Smooth muscle cell (in vitro differentiated cells): ENCODE data around the gene KPNB1. TPM values are rescaled to one million over a fixed set of nuclear protein-coding genes. Genes with fewer than 3 reads are reported as not detected.

ENCODE experiments used
- DNase-seq: peaks from one replicate; lab custom pipeline; 2025; ENCODE audit not compliant: unreplicated experiment; lab: John Stamatoyannopoulos, UW
- H2AFZ ChIP-seq: fragments of 200-600 bp; sonication (generic); 2 replicates; pipeline ENCODE4 v1.6.0; 2016; ENCODE audit warnings: antibody characterized with exemption, low read depth, mild to moderate bottlenecking
- H3F3A ChIP-seq: fragments of 200-600 bp; sonication (generic); 2 replicates; pipeline ENCODE4 v1.6.0; 2017; ENCODE audit warnings: antibody characterized with exemption, low read depth
- H3K27ac ChIP-seq: fragments of 200-600 bp; sonication (generic); 2 replicates; pipeline ENCODE4 v1.5.1; 2016; ENCODE audit warnings: low read depth, mild to moderate bottlenecking
- H3K27me3 ChIP-seq: fragments of 200-600 bp; sonication (generic); 2 replicates; pipeline ENCODE4 v1.6.1; 2016; ENCODE audit warnings: low read depth, mild to moderate bottlenecking
- H3K36me3 ChIP-seq: fragments of 200-600 bp; sonication (generic); 2 replicates; pipeline ENCODE4 v1.5.1; 2016; ENCODE audit warnings: low read depth
- H3K4me1 ChIP-seq: fragments of 200-600 bp; sonication (generic); 2 replicates; pipeline ENCODE4 v1.5.1; 2016; ENCODE audit warnings: low read depth
- H3K4me2 ChIP-seq: fragments of 200-600 bp; sonication (generic); 2 replicates; pipeline ENCODE4 v1.6.0; 2016; ENCODE audit warnings: mild to moderate bottlenecking
- H3K4me3 ChIP-seq: fragments of 200-600 bp; sonication (generic); 2 replicates; pipeline ENCODE4 v1.5.1; 2016; ENCODE audit warnings: mild to moderate bottlenecking
- H3K79me2 ChIP-seq: fragments of 200-600 bp; sonication (generic); 2 replicates; pipeline ENCODE4 v1.6.0; 2016; ENCODE audit warnings: low read depth, mild to moderate bottlenecking
- H3K9ac ChIP-seq: fragments of 200-600 bp; sonication (generic); 2 replicates; pipeline ENCODE4 v1.6.0; 2016; ENCODE audit warnings: low read depth
- H3K9me3 ChIP-seq: fragments of 200-600 bp; sonication (generic); replicated peaks from 2 replicates; pipeline ENCODE4 v1.5.1; 2016; ENCODE audit warnings: low read depth
- H4K20me1 ChIP-seq: fragments of 200-600 bp; sonication (generic); 2 replicates; pipeline ENCODE4 v1.6.0; 2016; ENCODE audit warnings: low read depth
- CTCF ChIP-seq: fragments of 200-600 bp; sonication (generic); IDR thresholded peaks from 2 replicates; pipeline ENCODE4 v1.5.1; 2017; ENCODE audit warnings: borderline replicate concordance, mild to moderate bottlenecking, antibody characterized with exemption; ENCODE audit not compliant: insufficient read depth, poor library complexity, severe bottlenecking
- WGBS: methylation state at CpG from one replicate; pipeline ENCODE4 v1.1.7; 2016; ENCODE audit warnings: low lambda C conversion rate; 5-methylcytosine and 5-hydroxymethylcytosine counted together
- polyA plus RNA-seq: library from polyadenylated mRNA; unstranded; fragments of >200 nt; fragmentation: Nextera tagmentation; extraction: Ambion mirVana; gene quantifications from 2 replicates; pipeline ENCODE4 v1.2.1, GENCODE V29; 2016
- total RNA-seq: library from RNA; depleted of rRNA; stranded (reverse); fragments of >200 nt; gene quantifications from 2 replicates; pipeline ENCODE4 v1.2.3, GENCODE V29; 2014

KPNB1 gene
- total and polyA plus RNA-seq, 2 experiments from 2014 or later: 78.8 to 242 TPM

GRCh38 chr17:47721725-47722124, 72.0 kb downstream of the KPNB1 start:
- H3K27ac ChIP-seq: no peak overlapping the region
- no peaks in the 10 kb centered on the region for H3K27me3 ChIP-seq
- H3K79me2 ChIP-seq: no peaks in the 10 kb centered on the region
- no peak overlapping the region for H3K4me3 ChIP-seq
- H3K4me1 ChIP-seq: peaks cover 3% of the 10 kb centered on the region
- H3K4me2 ChIP-seq: peak overlapping the region; percentile 38
- H2AFZ ChIP-seq: no peak overlapping the region
- no peak overlapping the region for H3K9ac ChIP-seq
- peaks cover 2% of the 10 kb centered on the region for H3F3A ChIP-seq
- H4K20me1 ChIP-seq: no peaks in the 10 kb centered on the region
- WGBS: 80% methylated on average over 8 of the region's 8 CpGs
- no peak for DNase-seq
- no peak for TF ChIP-seq CTCF
- no peaks in the 10 kb centered on the region for H3K9me3 ChIP-seq
- no peaks in the 10 kb centered on the region for H3K36me3 ChIP-seq

- Histone ChIP-seq H3K27ac (no peak overlapping the region), H3K27me3 (peaks cover 2% of the 10 kb centered on the region), H2AFZ (no peak overlapping the region), H3K9ac (no peak overlapping the region), H3K4me1 (peaks cover 2% of the 10 kb centered on the region), H3K79me2 (no peaks in the 10 kb centered on the region), H3F3A (peaks cover under 1% of the 10 kb centered on the region), H3K9me3 (no peaks in the 10 kb centered on the region), H3K4me2 (no peak overlapping the region), H3K4me3 (no peak overlapping the region), H3K36me3 (no peaks in the 10 kb centered on the region), H4K20me1 (no peaks in the 10 kb centered on the region)
- TF ChIP-seq CTCF: no peak
- 38% methylated on average over 2 of the region's 2 CpGs for WGBS
- DNase-seq: no peak
These were observed 75.0 kb downstream of the KPNB1 start for GRCh38 chr17:47724705-47725104.

GRCh38 chr17:47725446-47726111, 75.9 kb downstream of the KPNB1 start:
- WGBS: 81% methylated on average over 13 of the region's 13 CpGs
- Histone ChIP-seq H3K36me3 (no peaks in the 10 kb centered on the region), H3K4me1 (no peaks in the 10 kb centered on the region), H3K9ac (no peak overlapping the region), H3K79me2 (no peaks in the 10 kb centered on the region), H3F3A (no peaks in the 10 kb centered on the region), H3K9me3 (no peaks in the 10 kb centered on the region), H3K4me2 (no peak overlapping the region), H2AFZ (no peak overlapping the region), H3K27me3 (peaks cover 10% of the 10 kb centered on the region), H3K4me3 (no peak overlapping the region), H3K27ac (no peak overlapping the region), H4K20me1 (no peaks in the 10 kb centered on the region)
- TF ChIP-seq CTCF: no peak
- DNase-seq: no peak
